GM19239 (cell line): Measurements from ENCODE around the gene SUN2.

Experiments used
- DNase-seq: peaks from one replicate; pipeline ENCODE4 v3.0.0; 2011; ENCODE audit warnings: low spot score; ENCODE audit not compliant: insufficient read length
- FAIRE-seq: peaks from 2 replicates; lab custom pipeline; 2011; peaks lifted over from hg19 to GRCh38; lab: Jason Lieb, UNC

SUN2 gene

GRCh38 chr22:38781033-38781432 lies 25.2 kb upstream of the SUN2 start:
- FAIRE-seq (no peak), DNase-seq (no peak)

- no peak for FAIRE-seq
- DNase-seq: no peak
These were observed 21.4 kb upstream of the SUN2 start for GRCh38 chr22:38777087-38777671.

GRCh38 chr22:38776086-38776485 lies 20.3 kb upstream of the SUN2 start:
- no peak for FAIRE-seq
- DNase-seq: no peak

- FAIRE-seq (no peak), DNase-seq (no peak)
These were observed 19.9 kb upstream of the SUN2 start for GRCh38 chr22:38775656-38776055.

GRCh38 chr22:38774496-38775166 lies 18.8 kb upstream of the SUN2 start:
- DNase-seq (no peak), FAIRE-seq (no peak)

- no peak for DNase-seq
- FAIRE-seq: no peak
These were observed 17.7 kb upstream of the SUN2 start for GRCh38 chr22:38773363-38773946.

GRCh38 chr22:38772623-38772873 lies 16.8 kb upstream of the SUN2 start:
- no peak for DNase-seq
- FAIRE-seq: no peak

GRCh38 chr22:38770257-38770949 lies 14.6 kb upstream of the SUN2 start:
- DNase-seq (no peak), FAIRE-seq (no peak)

- no peak for DNase-seq
- no peak for FAIRE-seq
These were observed 12.2 kb upstream of the SUN2 start for GRCh38 chr22:38768036-38768435.

GRCh38 chr22:38767313-38767712 lies 11.5 kb upstream of the SUN2 start:
- no peak for DNase-seq
- no peak for FAIRE-seq

GRCh38 chr22:38766076-38766777 lies 10.4 kb upstream of the SUN2 start:
- FAIRE-seq (no peak), DNase-seq (peak; percentile 38)

GRCh38 chr22:38762551-38762983 lies 6.8 kb upstream of the SUN2 start:
- no peak for FAIRE-seq
- no peak for DNase-seq

- FAIRE-seq (no peak), DNase-seq (no peak)
These were observed 5.7 kb upstream of the SUN2 start for GRCh38 chr22:38761202-38762162.

GRCh38 chr22:38760477-38761201 lies 4.8 kb upstream of the SUN2 start:
- FAIRE-seq (no peak), DNase-seq (no peak)

- FAIRE-seq (no peak), DNase-seq (no peak)
These were observed 3.2 kb upstream of the SUN2 start for GRCh38 chr22:38759005-38759404.

- no peak for DNase-seq
- FAIRE-seq: peak; percentile 26
These were observed 2.6 kb upstream of the SUN2 start for GRCh38 chr22:38758276-38758945.

GRCh38 chr22:38757464-38757757 lies 1.6 kb upstream of the SUN2 start:
- peak; percentile 64 for FAIRE-seq
- DNase-seq: no peak

GRCh38 chr22:38756711-38757463 lies 1.1 kb upstream of the SUN2 start:
- FAIRE-seq (peak; percentile 80), DNase-seq (no peak)
